Body of pancreas (tissue), 4 donors: Measurements from ENCODE around the gene TACC2. TPM values are rescaled to one million over a fixed set of nuclear protein-coding genes. Genes with fewer than 3 reads are reported as not detected.
A peak's percentile ranks its signal among the peaks of the same experiment; 100 is the strongest.

Experiments used
- ATAC-seq: fragments of 150-250 bp; one replicate; pipeline ENCODE4 v1.9.1; 2016
- DNase-seq, 4 donors: peaks; one replicate each; pipeline ENCODE4 v3.0.0-alpha.2; 2019
- H3K27ac ChIP-seq, 4 donors: fragments of 200-600 bp; sonication (generic); 1 replicate in 3 of 4; 2 replicates in 1 of 4; pipeline versions ENCODE4 v1.5.1 to v1.6.1; 2016 to 2019; ENCODE audit warnings: mild to moderate bottlenecking in 1 of 4, mixed read lengths in 1 of 4, moderate library complexity in 1 of 4
- H3K27me3 ChIP-seq, 2 donors: fragments of 200-600 bp; sonication (generic); one replicate each; pipeline ENCODE4 v1.6.0; 2016; ENCODE audit warnings: mild to moderate bottlenecking in 1 of 2
- H3K36me3 ChIP-seq, 2 donors: fragments of 200-600 bp; sonication (generic); replicated peaks in 1 of 2; 2 replicates each; pipeline ENCODE4 v1.5.1; 2016; ENCODE audit warnings: low read depth in 2 of 2; ENCODE audit not compliant: insufficient read depth in 1 of 2
- H3K4me1 ChIP-seq: fragments of 200-600 bp; sonication (generic); one replicate; pipeline ENCODE4 v1.6.0; 2016
- H3K4me3 ChIP-seq, 2 donors: fragments of 200-600 bp; sonication (generic); 1 replicate in 1 of 2; 2 replicates in 1 of 2; pipeline ENCODE4 v1.5.1; 2016 to 2019
- H3K9me3 ChIP-seq, 3 donors: fragments of 200-600 bp; sonication (generic); 1 replicate in 2 of 3; 2 replicates in 1 of 3; pipeline ENCODE4 v1.5.1; 2016
- CTCF ChIP-seq, 7 experiments: fragments of 450-650 bp in 4 of 7; fragments of 200-600 bp in 3 of 7; sonication (generic) in 3 of 7; IDR thresholded peaks; one replicate each; pipeline ENCODE4 v1.5.1; 2016 to 2019; ENCODE audit warnings: antibody characterized with exemption in 7 of 7
- POLR2A ChIP-seq, 3 donors: fragments of 450-650 bp; IDR thresholded peaks; one replicate each; pipeline ENCODE4 v1.6.1; 2016; ENCODE audit warnings: antibody characterized with exemption in 3 of 3, mild to moderate bottlenecking in 2 of 3
- WGBS, 2 donors: methylation state at CpG; one replicate each; pipeline ENCODE4 v1.1.5; 2017; 5-methylcytosine and 5-hydroxymethylcytosine counted together
- intact Hi-C: fragments of 100-400 bp; cut with DNase I; formaldehyde crosslinking; loops from one replicate; pipeline ENCODE4 v1.15.1; 2023
- total RNA-seq, 2 donors: library from RNA; depleted of rRNA; stranded (reverse); fragments of >200 nt; gene quantifications; one replicate each; pipeline ENCODE4 v1.1.0, GENCODE V29; 2016

Gene TACC2
- total RNA-seq, 2 donors from 2014 or later, result 29.0 to 38.7 TPM

DNA sequence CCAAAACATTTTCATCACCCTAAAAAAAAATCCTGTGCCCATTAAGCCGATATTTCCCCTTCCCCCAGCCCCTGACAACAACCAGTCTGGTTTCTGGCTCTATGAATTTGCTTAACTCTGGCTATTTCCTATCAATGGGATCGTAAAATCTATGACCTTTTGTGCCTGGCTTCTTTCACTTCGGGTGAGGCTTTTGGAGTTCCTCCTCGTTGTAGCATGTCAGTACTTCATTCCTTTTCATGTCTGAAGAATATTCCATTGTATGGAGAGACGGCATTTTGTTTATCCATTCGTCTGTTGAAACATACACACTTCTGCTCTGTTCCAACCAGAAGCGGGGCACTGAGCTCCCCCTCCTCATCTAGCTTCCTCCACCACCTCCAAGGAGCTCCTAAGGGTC, 29.5 kb downstream of the TACC2 start:
- H3K4me3 ChIP-seq, result no peak overlapping the region
- no peak for ATAC-seq
- no peaks in the 10 kb centered on the region for H3K36me3 ChIP-seq
- H3K9me3 ChIP-seq, result no peaks in the 10 kb centered on the region
- peak overlapping the region in 3 of 4 donors; percentile 57 to 80 (median 71) for H3K27ac ChIP-seq
- 68 to 78% methylated on average over 7 of the region's 7 CpGs for WGBS, 2 donors
- no peaks in the 10 kb centered on the region for H3K27me3 ChIP-seq
- no peak for DNase-seq
- TF ChIP-seq CTCF (IDR thresholded peaks at IDR 0.05), result no peak
- no peak for TF ChIP-seq POLR2A (IDR thresholded peaks at IDR 0.05)
- intact Hi-C loops, result no loop called here
- peaks cover 46% of the 10 kb centered on the region for H3K4me1 ChIP-seq

GRCh38 chr10:122018951-122019413, 30.0 kb downstream of the TACC2 start:
- H3K4me3 ChIP-seq, result no peak overlapping the region
- DNase-seq (peak; percentile 53 to 65 (median 58)), ATAC-seq (peak; percentile 77)
- no peaks in the 10 kb centered on the region for H3K27me3 ChIP-seq
- peak overlapping the region; percentile 11 to 80 (median 64) for H3K27ac ChIP-seq
- H3K4me1 ChIP-seq, result peaks cover 41% of the 10 kb centered on the region
- 58 to 72% methylated on average over 14 to 16 of the region's 16 CpGs for WGBS, 2 donors
- no peaks in the 10 kb centered on the region for H3K36me3 ChIP-seq
- TF ChIP-seq CTCF (IDR thresholded peaks at IDR 0.05), result no peak
- TF ChIP-seq POLR2A (IDR thresholded peaks at IDR 0.05), result no peak
- no peaks in the 10 kb centered on the region for H3K9me3 ChIP-seq
- intact Hi-C loops, result no loop called here

DNA sequence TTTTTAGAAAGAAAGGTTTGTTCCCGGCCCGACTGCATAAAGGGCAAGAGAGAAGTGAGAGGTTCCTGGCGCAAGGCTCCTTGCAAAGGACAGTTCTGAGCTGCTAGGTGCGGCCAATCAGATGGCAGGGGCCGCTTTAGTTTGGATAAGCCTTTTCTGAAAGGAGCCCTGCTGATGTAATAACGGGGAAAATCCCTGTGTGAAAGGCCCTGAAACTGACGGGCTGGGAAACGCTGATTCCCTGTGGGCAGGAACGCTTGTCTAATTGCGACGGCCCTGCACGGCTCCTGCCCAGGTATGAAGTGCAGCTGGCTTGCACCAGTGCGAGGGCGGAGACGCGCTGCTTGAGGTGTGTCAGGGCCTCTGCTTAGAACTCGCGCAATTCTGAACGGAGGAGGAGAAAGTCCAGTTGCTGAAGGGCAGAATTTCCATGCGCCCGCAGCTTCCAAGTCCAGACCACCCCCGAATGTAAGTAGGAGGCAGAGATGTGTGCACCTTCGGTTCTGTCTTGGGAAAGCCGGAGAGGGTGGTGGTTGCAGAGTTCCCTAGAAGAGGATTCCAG, 30.5 kb downstream of the TACC2 start:
- peak; percentile 40 to 81 (median 71) for TF ChIP-seq POLR2A (IDR thresholded peaks at IDR 0.05)
- TF ChIP-seq CTCF (IDR thresholded peaks at IDR 0.05), result no peak
- peak; percentile 68 to 81 (median 77) for DNase-seq
- H3K4me1 ChIP-seq, result peaks cover 39% of the 10 kb centered on the region
- WGBS, 2 donors, result 25 to 41% methylated on average over 17 to 24 of the region's 24 CpGs
- no peaks in the 10 kb centered on the region for H3K27me3 ChIP-seq
- peak overlapping the region; percentile 11 to 80 (median 64) for H3K27ac ChIP-seq
- peak; percentile 83 for ATAC-seq
- H3K9me3 ChIP-seq, result no peaks in the 10 kb centered on the region
- H3K36me3 ChIP-seq, result no peaks in the 10 kb centered on the region
- no peak overlapping the region for H3K4me3 ChIP-seq
- intact Hi-C loops, result no loop called here

DNA sequence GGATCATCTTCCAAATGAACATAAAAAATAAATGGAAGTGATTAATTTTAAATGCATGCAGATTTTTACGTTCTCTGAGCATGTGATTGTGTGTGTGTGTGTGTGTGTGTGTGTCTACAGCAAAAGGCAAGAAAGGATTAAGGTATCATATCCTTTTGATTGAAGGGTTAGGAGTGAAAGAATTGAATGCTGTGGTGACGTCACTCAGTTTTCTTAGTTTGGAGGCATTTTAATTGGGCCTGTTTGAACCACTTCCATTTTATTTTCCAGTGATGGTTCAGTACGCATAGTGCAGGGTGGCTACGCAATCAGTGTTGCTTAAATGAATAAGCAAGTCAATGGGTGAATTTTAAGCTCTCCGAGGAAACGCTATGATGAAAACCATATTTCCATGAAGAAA, 31.3 kb downstream of the TACC2 start:
- intact Hi-C loops, result no loop called here

More for the DNA sequence above, 31.3 kb downstream of the TACC2 start:
- TF ChIP-seq POLR2A (IDR thresholded peaks at IDR 0.05) (no peak), CTCF (IDR thresholded peaks at IDR 0.05) (no peak)
- DNase-seq (no peak), ATAC-seq (no peak)
- no peaks in the 10 kb centered on the region for H3K27me3 ChIP-seq
- peaks cover 36% of the 10 kb centered on the region for H3K4me1 ChIP-seq
- no peak overlapping the region for H3K4me3 ChIP-seq
- WGBS, 2 donors, result 80 to 84% methylated on average over 6 of the region's 6 CpGs
- no peaks in the 10 kb centered on the region for H3K36me3 ChIP-seq
- peak overlapping the region in 2 of 4 donors; percentile 60 to 71 for H3K27ac ChIP-seq
- H3K9me3 ChIP-seq, result no peaks in the 10 kb centered on the region
